Measurements from ENCODE around the gene ARHGEF10L. TPM values are rescaled to one million over a fixed set of nuclear protein-coding genes. Genes with fewer than 3 reads are reported as not detected.

The ARHGEF10L gene
- total RNA-seq, 1 donor from 2014 or later: 33.1 TPM

- Mint-ChIP-seq H3K36me3 (peaks cover 11% of the 10 kb centered on the region), H3K9me3 (no peaks in the 10 kb centered on the region), H3K4me1 (peaks cover 20% of the 10 kb centered on the region), H3K27ac (no peak overlapping the region), H3K4me3 (no peak overlapping the region), H3K27me3 (ENCODE audit: low read depth) (no peaks in the 10 kb centered on the region)
- TF ChIP-seq, protein P1, sequence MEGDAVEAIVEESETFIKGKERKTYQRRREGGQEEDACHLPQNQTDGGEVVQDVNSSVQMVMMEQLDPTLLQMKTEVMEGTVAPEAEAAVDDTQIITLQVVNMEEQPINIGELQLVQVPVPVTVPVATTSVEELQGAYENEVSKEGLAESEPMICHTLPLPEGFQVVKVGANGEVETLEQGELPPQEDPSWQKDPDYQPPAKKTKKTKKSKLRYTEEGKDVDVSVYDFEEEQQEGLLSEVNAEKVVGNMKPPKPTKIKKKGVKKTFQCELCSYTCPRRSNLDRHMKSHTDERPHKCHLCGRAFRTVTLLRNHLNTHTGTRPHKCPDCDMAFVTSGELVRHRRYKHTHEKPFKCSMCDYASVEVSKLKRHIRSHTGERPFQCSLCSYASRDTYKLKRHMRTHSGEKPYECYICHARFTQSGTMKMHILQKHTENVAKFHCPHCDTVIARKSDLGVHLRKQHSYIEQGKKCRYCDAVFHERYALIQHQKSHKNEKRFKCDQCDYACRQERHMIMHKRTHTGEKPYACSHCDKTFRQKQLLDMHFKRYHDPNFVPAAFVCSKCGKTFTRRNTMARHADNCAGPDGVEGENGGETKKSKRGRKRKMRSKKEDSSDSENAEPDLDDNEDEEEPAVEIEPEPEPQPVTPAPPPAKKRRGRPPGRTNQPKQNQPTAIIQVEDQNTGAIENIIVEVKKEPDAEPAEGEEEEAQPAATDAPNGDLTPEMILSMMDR (IDR thresholded peaks at IDR 0.05; ENCODE audit: unreplicated experiment): no peak
- no peak for DNase-seq (ENCODE audit: low spot score in 2 of 2, unreplicated experiment in 2 of 2)
Measured at GRCh38 chr1:17697458-17697857, 158.0 kb downstream of the ARHGEF10L start.

GRCh38 chr1:17699581-17699980 is 160.1 kb downstream of the ARHGEF10L start:
- no peak overlapping the region for H3K27ac Mint-ChIP-seq
- peaks cover 20% of the 10 kb centered on the region for H3K4me1 Mint-ChIP-seq
- no peak overlapping the region for H3K4me3 Mint-ChIP-seq
- TF ChIP-seq, protein P1 (IDR thresholded peaks at IDR 0.05; ENCODE audit: unreplicated experiment): no peak
- H3K36me3 Mint-ChIP-seq: no peaks in the 10 kb centered on the region
- no peaks in the 10 kb centered on the region for H3K27me3 Mint-ChIP-seq (ENCODE audit: low read depth)
- H3K9me3 Mint-ChIP-seq: no peaks in the 10 kb centered on the region
- no peak for DNase-seq (ENCODE audit: low spot score in 2 of 2, unreplicated experiment in 2 of 2)

GRCh38 chr1:17700945-17701810 is 161.7 kb downstream of the ARHGEF10L start:
- Mint-ChIP-seq H3K36me3 (no peaks in the 10 kb centered on the region), H3K4me1 (peaks cover 19% of the 10 kb centered on the region), H3K27ac (no peak overlapping the region), H3K4me3 (no peak overlapping the region), H3K9me3 (no peaks in the 10 kb centered on the region), H3K27me3 (ENCODE audit: low read depth) (peaks cover 4% of the 10 kb centered on the region)
- TF ChIP-seq, protein P1 (IDR thresholded peaks at IDR 0.05; ENCODE audit: unreplicated experiment): no peak
- no peak for DNase-seq (ENCODE audit: low spot score in 2 of 2, unreplicated experiment in 2 of 2)

GRCh38 chr1:17704176-17704575 is 164.7 kb downstream of the ARHGEF10L start:
- DNase-seq (ENCODE audit: low spot score in 2 of 2, unreplicated experiment in 2 of 2): no peak
- H3K27ac Mint-ChIP-seq: no peak overlapping the region

GRCh38 chr1:17706445-17706844 is 166.9 kb downstream of the ARHGEF10L start:
- Mint-ChIP-seq H3K4me3 (no peak overlapping the region), H3K27me3 (ENCODE audit: low read depth) (peaks cover 9% of the 10 kb centered on the region), H3K27ac (no peak overlapping the region), H3K9me3 (peaks cover 9% of the 10 kb centered on the region), H3K36me3 (no peaks in the 10 kb centered on the region), H3K4me1 (no peaks in the 10 kb centered on the region)
- TF ChIP-seq, protein P1 (IDR thresholded peaks at IDR 0.05; ENCODE audit: unreplicated experiment): no peak
- DNase-seq (ENCODE audit: low spot score in 2 of 2, unreplicated experiment in 2 of 2): no peak

More at GRCh38 chr1:17704176-17704575, 164.7 kb downstream of the ARHGEF10L start:
- H3K36me3 Mint-ChIP-seq: no peaks in the 10 kb centered on the region
- TF ChIP-seq, protein P1 (IDR thresholded peaks at IDR 0.05; ENCODE audit: unreplicated experiment): no peak
- peaks cover 13% of the 10 kb centered on the region for H3K4me1 Mint-ChIP-seq
- peaks cover 9% of the 10 kb centered on the region for H3K27me3 Mint-ChIP-seq (ENCODE audit: low read depth)
- no peaks in the 10 kb centered on the region for H3K9me3 Mint-ChIP-seq
- no peak overlapping the region for H3K4me3 Mint-ChIP-seq
